Kidney epithelial cell (primary cell): ENCODE data around the gene ZNF442. TPM values are rescaled to one million over a fixed set of nuclear protein-coding genes. Genes with fewer than 3 reads are reported as not detected.
"Not testable (repeated sequence)": the region's sequence is repeated elsewhere in the genome, so short reads cannot be mapped to it uniquely, and the experiment has no call there.

Source experiments
- DNase-seq: peaks from one replicate; pipeline ENCODE4 v3.0.0-alpha.2; 2010; ENCODE audit warnings: low read depth
- H3K27me3 ChIP-seq: 2 replicates; pipeline ENCODE4 v1.6.0; 2011; ENCODE audit warnings: low read length; ENCODE audit not compliant: control insufficient read depth, insufficient read depth
- H3K36me3 ChIP-seq: 2 replicates; pipeline ENCODE4 v1.5.1; 2011; ENCODE audit warnings: low read length; ENCODE audit not compliant: control insufficient read depth, insufficient read depth
- H3K4me3 ChIP-seq: 2 replicates; pipeline ENCODE4 v1.5.1; 2011; ENCODE audit warnings: low read depth, mild to moderate bottlenecking, control low read depth, low read length
- CTCF ChIP-seq: IDR thresholded peaks from 2 replicates; pipeline ENCODE4 v1.5.1; 2011; ENCODE audit warnings: mild to moderate bottlenecking, moderate library complexity, low read length, control low read depth, inconsistent platforms; ENCODE audit not compliant: insufficient read depth, poor library complexity, severe bottlenecking
- total RNA-seq: library from RNA; depleted of rRNA; stranded (reverse); fragments of >200 nt; gene quantifications from 2 replicates; pipeline ENCODE4 v1.2.3, GENCODE V29; 2015

The ZNF442 gene
- total RNA-seq, 1 donor from 2014 or later, result 0.46 TPM

- Histone ChIP-seq H3K4me3 (no peak overlapping the region), H3K27me3 (no peaks in the 10 kb centered on the region), H3K36me3 (no peaks in the 10 kb centered on the region)
- TF ChIP-seq CTCF, result no peak
- no peak for DNase-seq
These were observed 14.4 kb upstream of the ZNF442 start for GRCh38 chr19:12379732-12380443.

GRCh38 chr19:12374026-12374425, 8.5 kb upstream of the ZNF442 start:
- H3K27me3 ChIP-seq, result no peaks in the 10 kb centered on the region
- no peak for TF ChIP-seq CTCF
- H3K36me3 ChIP-seq, result no peaks in the 10 kb centered on the region
- DNase-seq, result no peak
- no peak overlapping the region for H3K4me3 ChIP-seq

DNA sequence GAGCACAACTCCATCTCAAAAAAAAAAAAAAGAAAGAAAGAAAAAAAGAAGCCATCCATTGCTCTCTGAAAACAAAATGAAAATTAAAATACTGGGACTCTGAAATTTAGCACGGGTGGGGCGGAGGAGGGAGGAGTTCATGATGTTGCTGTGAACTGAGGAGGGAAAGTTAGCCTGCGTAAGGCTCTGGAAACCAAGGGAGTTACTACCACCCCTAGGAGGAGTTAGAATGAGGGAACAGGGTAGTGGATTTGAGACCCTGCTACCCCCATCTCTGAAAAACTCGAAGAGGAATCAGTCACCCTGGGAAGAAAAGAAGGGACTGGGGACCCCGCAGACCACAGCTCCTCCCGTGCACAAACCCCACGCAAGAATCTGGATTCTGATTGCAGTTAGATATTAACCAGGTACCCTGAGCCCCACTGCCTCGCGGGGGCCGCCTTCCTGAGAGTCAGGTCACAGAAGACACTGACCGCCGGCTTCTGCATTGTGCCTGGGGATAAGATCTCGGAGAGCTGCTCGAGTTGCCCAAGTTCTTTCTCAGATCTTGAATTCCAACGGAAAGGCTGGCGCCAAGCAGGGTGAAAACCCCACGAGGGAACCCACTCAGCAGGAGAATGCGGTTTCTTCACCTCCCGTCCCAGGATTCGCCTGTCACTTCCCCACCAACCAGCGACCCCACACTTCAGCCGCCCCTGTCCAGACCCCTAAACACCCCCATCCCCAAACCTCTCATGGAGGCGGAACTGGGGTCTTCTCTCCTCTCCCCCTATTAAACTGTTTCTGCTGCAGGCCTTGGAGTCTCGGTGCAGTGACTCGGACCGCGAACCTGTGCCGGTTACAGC, 870 bp downstream of the ZNF442 start:
- TF ChIP-seq CTCF, result no peak
- peak overlapping the region; percentile 73 for H3K4me3 ChIP-seq
- H3K27me3 ChIP-seq, result no peaks in the 10 kb centered on the region
- no peak for DNase-seq
- no peaks in the 10 kb centered on the region for H3K36me3 ChIP-seq

GRCh38 chr19:12362236-12362635, 3.2 kb downstream of the ZNF442 start:
- not testable (repeated sequence) for H3K4me3 ChIP-seq, DNase-seq, H3K36me3 ChIP-seq, H3K27me3 ChIP-seq

- no peaks in the 10 kb centered on the region for H3K27me3 ChIP-seq
- TF ChIP-seq CTCF, result no peak
- H3K4me3 ChIP-seq, result no peak overlapping the region
- H3K36me3 ChIP-seq, result no peaks in the 10 kb centered on the region
- no peak for DNase-seq
These were observed 12.1 kb downstream of the ZNF442 start for GRCh38 chr19:12353375-12353774.

DNA sequence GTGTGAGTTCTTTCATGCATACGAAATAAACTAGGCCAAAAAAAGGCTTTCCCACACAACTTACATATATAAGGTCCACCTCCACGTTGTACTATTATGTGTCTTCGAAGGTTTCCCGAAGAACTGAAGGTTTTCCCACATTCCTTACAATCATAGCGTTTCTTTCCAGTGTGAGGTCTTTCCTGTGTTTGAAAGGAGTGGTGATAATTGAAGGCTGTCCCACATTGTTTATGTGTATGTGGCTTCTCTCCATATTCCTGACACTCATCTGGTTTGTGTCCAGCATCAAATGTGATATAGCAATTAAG, 14.6 kb downstream of the ZNF442 start:
- Histone ChIP-seq H3K27me3 (no peaks in the 10 kb centered on the region), H3K36me3 (no peaks in the 10 kb centered on the region), H3K4me3 (no peak overlapping the region)
- no peak for DNase-seq
- TF ChIP-seq CTCF, result no peak
